DMS 273 treated with DMSO at 0.1 percent for 48 hours (cell line): ENCODE results near the gene NTN5.
A peak's percentile ranks its signal among the peaks of the same experiment; 100 is the strongest.
"Not testable (repeated sequence)": the region's sequence is repeated elsewhere in the genome, so short reads cannot be mapped to it uniquely, and the experiment has no call there.

Experiments
- DNase-seq: peaks from one replicate; lab custom pipeline; 2025; lab: John Stamatoyannopoulos, UW

NTN5 gene

DNA sequence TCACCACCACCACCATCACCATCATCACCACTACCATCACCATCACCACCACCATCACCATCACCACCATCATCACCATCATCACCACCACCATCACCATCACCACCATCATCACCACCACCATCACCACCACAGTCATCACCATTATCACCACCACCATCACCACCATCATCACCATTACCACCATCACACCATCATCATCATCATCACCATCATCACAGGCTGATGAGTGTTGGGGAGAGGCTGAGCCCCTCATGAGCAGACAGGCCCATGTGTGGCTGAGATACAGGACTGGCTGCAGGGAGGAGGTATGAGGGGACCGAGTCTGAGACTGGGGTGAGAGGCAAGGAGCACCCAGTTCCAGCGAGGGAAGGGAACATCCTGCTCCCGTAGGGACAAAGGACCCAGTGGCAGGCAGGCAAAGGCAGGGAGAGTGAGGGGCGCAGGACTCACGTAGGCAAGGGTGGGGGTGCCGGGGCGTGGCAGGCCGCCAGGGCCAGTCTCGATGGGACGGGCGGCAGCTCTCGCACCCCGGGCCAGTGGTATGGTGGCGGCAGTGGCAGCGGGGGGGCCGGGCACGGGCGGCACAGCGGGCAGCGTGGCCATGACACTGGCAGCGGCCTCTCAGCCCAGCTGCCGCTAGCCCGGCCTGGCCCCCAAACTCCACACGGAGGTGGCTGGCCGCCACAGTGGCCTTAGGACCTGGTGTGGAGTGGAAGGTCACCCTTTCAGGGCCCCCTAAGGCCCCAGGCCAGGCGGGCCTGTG is 2.7 kb downstream of the NTN5 start:
- no peak for DNase-seq

DNA sequence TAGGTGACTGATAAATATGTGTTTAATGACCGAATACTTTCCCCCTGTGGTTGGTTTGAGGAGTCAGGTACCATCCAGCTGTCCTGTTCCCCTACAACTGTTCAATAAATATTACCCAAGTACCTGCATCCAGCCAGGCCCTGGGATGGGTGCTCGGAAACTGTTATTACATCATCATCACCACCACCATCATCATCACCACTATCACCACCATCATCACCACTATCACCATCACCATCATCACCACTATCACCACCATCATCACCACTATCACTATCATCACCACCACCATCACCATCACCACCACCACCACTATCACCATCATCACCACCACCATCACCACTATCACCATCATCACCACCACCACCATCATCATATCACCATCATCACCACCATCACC is 4.1 kb downstream of the NTN5 start:
- no peak for DNase-seq

DNA sequence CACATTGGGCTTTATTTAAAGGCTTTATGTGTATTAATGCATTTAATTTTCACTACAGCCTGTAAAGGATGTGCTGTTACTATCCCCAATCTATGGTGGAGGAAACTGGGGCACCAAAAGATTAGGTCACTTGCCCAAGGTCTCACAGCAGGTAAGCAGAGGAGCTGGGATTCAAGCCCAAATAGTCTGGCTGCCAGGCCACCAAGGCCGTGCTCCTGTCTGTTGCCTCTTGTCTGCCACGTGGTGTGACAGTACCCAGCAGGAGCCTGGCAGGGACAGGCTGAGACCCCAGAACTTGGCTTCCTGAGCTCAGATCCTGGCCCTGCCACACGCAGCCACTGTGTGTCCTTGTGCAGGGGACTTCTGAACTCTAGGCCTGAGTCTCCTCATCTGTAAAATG is 4.5 kb downstream of the NTN5 start:
- DNase-seq: no peak

DNA sequence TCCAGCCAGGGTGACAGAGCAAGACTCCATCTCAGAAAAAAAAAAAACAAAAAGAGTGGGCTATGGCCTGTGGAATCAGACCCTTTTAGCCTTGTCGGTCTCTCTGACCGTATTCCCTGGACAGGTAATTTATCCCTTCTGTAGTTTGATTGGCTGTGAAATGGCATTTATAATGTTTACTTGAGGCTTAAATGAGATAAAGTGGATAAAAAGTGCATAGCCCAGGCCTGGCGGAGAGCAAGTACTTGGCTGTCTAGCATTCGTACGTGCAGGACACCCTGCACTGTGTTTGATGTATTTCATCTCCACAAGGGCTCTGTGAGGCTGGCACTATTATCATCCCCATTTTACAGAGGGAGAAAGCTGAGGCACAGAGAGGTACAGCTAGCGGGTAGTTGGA is 7.0 kb downstream of the NTN5 start:
- no peak for DNase-seq

DNA sequence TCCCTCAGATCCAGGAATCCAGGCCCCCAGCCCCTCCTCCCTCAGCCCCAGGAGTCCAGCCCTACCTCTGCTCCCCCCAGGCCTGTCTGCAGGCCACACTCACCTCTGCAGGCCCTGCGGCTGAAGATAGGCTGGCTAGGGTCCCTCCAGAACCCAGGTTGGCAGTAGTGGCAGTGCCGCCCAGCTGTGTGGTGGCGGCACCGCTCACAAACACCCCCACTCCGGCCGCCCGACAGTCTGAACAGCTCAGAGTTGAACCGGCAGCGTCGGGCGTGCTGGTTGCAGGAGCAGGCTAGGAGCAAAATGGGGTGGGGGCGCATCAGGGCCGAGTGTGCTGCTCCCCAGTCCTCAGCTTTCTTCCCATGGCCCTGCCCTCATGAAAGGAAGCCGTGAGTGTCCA is 8.3 kb downstream of the NTN5 start:
- DNase-seq: no peak

DNA sequence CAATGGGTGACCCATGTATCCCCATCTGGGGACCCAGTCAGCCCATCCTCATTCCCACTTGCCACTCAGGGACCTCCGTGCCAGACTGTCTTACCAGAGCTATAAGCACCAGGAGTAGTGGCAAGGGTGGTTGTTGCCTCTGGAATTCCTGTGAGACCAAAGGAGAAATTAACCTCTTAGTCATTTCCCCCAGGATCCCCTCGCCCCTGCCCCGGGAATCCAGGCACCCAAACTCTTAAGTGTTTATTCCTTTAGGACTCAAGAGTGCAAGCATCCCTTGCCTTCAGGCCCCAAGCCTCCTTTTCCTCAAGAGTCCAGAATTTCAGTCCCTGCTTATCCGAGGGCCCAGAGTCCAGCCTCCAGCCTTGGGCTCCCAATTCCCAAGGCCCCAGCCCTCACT is 9.2 kb downstream of the NTN5 start:
- DNase-seq: no peak

DNA sequence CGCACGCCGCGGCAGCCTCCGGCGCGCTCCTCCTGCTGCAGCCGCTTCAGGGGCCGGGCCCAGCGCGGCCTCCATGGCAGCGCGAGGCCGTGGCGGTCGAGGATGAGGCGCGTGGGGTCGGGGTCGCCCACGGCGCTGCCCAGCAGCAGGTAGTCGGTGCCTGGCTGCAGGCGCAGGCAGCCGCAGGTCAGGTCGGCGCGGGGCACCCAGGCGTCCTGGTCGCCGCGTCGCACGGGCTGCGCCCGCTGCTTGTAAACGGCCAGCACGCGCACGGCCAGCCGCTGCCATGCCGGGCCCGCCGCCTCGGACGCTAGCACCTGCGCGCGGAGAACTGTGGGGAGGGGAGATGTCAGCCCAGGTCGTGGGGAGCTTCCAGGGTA is 11.1 kb downstream of the NTN5 start:
- DNase-seq: no peak

DNA sequence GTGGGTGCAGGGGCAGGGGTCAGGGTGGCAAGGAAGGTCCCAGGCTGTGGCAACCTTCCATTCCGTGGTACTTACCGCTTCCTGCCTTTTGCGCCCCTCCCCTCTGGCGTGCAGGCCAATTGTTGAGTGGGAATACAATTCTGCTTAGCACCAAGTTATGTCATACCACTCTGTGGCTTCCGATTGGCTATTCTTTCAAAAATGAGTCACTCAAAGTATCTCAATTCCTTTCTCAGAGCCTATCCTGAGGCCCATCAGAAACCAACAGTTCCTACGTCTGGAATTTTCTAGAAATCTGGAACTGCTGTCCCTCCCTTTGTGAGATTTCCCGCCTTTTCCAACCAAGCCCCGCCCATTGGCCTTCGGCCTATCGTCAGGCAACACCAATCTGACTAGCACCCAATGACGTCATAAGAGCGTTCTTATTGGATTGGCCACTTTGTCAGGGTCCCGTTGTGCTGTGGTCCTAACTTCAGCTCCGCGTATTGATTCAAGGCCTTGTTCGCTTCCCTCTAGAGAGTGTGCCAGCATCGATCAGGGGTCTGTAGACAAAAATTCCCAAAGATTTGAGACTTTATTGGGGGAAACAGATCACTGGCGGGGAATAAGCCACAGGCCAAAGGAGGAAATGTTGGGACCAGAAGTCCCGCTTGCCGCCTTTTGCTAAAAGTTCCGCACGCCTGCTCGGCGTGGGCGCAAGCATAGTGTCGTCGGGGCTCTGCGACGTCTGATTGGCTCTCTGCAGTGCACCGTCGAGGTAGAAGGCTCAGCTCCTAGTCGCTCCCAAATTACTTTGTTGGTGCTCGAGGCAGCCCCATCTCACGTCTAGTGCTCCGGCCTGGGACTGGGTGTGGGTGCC is 11.7 kb downstream of the NTN5 start:
- DNase-seq: peak; percentile 92

DNA sequence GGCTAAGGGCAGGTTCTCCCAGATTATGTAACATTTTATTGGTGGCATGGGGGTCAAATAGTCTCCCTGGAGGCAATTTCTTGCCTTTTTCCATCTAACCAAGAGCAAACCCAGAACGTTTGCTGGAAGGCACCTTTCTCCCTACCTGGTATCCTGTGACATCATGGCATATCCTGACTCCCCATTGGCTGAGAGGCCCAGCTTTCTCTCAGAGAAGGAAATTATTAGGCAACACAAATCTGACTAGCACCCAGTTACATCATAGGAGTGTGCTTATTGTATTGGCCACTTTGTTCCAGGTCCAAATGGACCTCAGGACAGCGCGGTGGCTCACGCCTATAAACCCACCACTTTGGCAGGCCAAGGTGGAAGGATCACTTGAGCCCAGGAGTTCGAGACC is 13.0 kb downstream of the NTN5 start:
- peak; percentile 85 for DNase-seq

DNA sequence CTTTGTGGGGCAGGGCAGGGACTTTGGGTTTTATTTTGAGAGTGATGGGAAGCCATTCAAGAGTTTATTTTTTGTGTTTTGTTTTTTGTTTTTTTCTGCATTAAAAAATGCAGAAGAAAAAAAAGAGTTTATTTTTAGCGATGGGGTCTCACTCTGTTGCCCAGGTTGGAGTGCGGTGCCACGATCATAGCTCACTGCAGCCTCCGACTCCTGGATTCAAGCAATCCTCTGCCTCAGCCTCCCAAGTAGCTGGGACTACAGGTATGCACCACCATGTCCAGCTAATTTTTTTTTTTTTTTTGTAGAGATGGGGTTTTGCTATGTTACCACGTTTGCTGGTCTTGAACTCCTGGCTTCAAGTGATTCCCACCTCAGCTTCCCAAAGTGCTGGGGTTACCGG is 14.3 kb downstream of the NTN5 start:
- no peak for DNase-seq

DNA sequence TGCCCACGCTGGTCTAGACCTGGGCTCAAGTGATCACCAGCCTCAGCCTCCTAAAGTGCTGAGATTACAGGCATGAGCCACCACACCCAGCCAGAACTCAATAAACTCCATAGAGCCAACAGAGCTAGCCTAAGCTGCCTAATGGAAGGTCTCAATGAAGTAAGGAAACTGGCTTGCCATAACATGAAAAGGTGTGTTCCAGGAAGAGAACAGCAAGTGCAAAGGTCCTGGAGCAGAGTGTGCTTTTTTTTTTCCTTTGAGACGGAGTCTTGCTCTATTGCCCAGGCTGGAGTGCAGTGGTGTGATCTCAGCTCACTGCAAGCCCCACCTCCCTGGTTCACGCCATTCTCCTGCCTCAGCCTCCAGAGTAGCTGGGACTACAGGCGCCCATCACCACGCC is 15.0 kb downstream of the NTN5 start:
- DNase-seq: not testable (repeated sequence)

DNA sequence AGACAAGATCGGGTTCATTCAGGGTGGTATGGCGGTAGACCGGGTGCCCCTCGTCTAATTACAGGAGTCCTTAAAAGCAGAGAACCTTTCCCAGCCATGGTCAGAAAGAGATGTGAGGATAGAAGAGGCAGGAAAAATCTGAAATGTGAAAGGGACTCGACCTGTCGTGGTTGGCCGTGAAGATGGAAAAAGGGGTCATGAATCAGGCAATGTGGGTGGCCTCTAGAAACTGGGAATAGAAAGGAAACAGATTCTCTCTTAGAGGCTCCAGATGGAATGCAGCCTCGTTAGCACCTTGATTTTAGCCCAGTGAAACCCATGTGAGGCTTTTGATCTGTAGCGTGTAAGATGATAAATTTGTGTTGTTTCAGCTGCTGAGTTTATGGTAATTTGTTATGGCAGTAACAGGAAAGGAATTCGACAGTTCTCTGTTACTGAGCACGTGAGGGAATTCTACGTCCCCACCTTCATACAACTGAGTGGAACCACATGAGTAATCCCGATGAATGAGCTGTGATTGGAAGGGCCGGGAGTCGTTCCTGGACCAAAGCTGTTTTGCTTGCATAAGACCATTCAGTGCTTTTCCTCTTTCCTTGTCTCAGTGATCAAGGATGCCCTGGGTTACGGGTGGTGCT is 15.9 kb downstream of the NTN5 start:
- no peak for DNase-seq

DNA sequence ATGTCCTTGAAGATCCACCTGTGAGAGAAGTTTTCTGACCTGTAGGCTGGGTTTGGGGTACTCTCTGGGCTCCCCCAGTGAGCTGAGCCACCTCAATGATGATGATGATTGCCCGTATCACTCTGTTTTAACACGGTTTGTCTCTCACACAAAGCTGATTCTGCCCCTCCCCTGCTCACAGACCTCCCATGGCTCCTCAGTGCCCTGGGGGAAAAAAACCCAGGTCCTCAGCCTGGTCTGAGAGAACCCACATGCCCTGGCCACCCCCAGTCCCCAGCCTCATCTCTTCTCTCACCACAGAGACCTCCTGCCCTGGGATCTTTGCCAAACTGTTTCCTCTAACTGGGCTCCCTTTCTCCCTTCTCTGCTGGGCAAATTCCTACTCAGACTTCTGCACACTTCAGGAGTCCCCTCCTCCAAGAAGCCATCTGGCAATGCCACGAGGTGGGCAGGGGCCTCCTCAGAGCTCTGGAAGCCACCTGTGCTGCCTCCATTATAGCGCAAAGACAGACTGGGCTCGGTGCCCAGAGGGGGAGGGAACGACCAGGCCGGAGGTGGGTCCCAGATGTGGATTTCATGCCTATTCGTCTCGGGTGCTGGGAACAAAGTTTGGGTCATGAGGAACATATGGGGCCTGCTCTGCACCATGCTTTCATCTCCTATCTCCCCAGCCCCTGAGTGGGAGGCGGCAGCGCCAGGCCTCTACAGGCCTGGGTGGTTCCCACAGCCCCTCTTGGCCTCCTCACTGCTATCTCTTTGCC is 18.3 kb downstream of the NTN5 start:
- DNase-seq: peak; percentile 99

DNA sequence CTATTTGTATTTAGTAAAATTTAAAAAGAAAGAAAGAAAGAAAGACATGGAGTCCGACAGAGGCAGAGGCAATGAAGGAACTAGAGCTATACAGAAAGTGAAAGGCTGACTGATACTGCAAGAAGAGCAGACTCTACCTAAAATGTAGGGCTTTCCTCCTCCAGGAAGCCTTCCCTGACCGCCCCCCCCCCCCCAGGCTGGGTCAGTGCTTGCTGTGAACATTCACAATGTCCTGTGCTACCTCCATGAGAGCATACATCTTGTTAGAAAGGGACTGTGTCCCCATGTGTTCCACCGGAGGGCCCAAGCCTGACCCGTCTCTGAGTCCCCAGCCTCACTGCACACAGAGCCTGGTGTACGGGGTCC is 21.2 kb downstream of the NTN5 start:
- no peak for DNase-seq

DNA sequence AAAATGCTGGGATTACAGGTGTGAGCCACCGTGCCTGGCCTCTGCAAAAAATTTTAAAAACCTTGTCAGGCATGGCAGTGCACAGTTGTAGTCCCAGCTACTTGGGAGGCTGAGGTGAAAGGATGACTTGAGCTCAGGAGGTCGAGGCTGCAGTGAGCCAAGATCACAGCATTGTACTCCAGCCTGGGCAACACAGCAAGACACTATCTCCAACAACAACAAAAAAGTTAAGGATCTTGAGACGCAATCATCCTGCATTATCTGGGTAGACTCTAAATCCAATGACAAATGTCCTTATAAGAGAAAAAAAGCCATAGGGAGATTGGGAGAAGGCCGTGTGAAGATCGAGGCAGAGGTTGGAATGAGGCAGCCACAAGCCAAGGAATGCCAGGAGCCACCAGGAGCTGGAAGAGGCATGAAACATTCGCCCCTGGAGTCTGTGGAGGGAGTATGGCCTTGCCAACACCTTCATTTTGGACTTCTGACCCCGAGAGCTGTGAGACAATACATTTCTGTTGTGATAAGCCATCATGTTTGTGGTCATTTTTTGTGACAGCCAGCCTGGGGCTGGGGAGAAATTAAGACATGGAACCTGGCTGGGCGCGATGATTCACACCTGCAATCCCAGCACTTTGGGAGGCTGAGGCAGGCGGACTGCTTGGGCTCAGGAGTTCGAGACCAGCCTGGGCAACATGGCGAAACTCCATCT is 21.7 kb downstream of the NTN5 start:
- DNase-seq: no peak

DNA sequence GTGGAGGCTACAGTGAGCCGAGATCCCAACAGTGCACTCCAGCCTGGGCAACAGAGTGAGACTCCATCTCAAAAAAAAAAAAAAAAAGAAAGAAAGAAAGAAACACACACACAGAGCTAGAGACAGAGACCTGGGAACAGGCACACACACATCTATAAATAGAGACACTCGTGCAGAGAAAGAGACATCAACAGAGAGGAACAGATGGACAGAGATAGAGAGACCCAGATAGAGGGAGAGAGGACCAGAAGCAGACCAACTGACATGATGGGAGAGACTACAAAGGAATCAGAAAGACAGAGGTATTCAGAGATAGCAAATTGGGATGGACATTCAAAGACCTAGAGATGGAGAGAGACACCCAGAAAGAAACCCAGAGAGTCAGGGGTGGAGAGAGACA is 24.7 kb downstream of the NTN5 start:
- no peak for DNase-seq

DNA sequence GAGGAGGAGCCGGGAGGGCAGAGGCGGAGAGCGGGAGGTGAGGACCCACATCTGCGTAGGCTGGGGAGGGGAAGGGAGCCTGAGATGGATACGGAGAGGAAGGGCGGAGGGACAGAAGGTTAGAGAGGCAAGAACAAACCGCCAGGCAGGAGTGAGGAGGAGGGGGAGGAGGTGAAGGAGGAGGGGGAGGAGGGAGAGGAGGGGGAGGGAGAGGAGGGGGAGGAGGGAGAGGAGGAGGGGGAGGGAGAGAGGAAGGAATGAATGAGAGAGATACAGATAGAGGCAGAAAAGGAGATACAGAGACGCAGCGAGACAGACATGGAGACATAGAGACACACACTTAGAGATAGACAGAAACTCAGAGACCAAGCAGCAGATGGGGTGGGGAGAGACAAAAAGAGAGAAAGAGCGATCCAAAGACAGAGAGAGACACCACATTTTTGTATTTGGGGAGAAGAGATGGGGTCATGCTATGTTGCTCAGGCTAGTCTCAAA is 26.0 kb downstream of the NTN5 start:
- DNase-seq: no peak

DNA sequence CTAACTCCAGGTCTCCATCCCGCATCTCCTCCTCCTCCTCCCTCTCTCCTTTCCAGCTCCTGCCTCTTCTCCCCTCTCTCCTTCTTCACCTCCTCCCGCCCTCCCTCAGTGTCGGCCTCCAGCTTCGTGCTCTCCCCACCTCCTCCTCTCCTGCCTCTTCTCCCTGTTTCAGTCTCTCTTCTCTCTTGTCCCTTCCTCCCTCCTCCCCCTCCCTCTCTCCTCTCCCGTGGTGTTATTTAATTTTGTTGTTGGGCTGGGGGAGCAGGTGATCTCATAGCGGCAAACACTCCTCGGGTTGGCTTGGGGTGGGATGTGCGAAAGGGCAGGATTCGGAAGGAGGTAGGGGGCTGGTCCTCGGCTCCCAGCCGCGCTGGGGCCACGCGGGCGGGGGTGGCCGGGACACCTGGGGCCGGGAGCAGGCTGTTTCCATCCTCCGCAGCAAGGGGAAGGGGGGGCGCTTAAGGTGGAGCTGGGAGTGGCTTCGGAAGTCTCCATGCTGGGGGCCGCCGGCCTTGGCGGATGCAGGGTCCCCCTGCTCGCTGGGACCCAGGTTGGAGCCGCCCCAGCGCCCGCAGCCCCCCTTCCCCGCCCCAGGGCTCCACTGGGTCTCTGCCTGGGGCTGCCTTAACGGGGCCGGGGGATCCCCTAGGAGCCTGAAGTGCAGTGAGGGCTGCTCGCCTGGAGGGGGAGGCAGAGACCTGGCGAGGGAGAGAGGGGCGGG is 26.7 kb downstream of the NTN5 start, which contains the start of gene CA11:
CA11 (minus strand) TSS at position 187 of the 721 bp plus-strand sequence. CDS start 555 bp downstream, outside the sequence.
- peak; percentile 82 for DNase-seq

DNA sequence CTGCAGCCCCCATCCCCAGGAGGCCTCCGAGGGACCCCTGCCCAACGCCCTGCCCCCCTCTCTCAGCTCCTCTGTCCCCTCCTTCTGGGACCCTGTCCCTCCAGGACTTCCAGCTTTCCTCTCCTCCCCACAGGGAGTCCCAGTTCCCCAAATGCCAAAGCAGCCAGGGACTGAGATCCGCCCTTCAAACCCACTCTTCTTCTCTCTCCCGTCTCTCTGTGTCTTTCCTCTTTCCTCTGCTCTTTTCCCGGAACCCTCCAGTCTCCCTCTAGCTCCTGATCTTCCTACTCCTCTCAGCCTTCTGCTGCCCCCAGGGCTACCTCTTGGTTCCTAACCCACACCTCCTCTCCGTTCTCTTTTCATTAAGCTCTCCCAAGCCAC is 27.2 kb downstream of the NTN5 start:
- DNase-seq: peak; percentile 72

DNA sequence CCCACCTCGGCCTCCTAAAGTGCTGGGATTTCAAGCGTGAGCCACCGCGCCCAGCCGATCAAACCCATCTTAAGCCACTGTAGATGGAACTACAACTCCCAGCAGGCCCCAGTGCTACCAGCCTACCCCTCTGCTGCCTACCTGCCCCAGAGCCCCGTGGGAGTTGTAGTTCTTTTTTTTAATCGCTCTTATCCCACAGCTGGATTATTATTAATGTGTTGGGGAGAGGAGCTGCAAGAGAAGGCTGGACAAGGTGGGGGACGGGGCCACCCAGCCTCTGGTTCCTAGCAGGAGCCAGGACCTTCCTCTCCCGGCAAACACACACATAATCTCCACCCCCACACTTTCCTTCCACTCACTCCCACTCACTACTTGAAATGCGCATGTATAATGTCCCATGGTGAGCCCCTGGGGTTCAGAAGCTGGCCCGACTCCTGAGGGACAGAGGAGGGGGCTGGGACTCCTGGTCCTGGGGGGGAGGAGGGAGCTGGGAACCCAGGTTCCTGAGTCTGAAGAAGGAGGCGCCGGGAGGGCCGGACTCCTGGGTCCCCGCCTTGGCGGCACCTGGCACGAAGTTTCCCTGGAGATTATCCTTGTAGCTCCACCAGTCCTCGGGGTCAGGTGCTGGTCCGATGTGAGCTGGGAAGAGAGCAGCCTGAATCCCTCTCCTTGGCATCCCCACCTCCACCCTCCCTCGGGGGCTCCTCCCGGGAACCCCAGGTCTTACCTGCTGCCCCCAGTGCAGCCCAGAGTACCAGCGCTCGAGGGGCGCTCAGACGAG is 27.8 kb downstream of the NTN5 start:
- DNase-seq: peak; percentile 85
